Small intestine (tissue), 16 donors: ENCODE data around the gene GRHL3. TPM values are rescaled to one million over a fixed set of nuclear protein-coding genes. Genes with fewer than 3 reads are reported as not detected.
A peak's percentile ranks its signal among the peaks of the same experiment; 100 is the strongest.
"Not testable (repeated sequence)": the region's sequence is repeated elsewhere in the genome, so short reads cannot be mapped to it uniquely, and the experiment has no call there.

Experiments used
- DNase-seq, 2 donors: peaks; one replicate each; pipeline versions ENCODE4 v3.0.0 to v3.0.0-alpha.2; 2013
- FAIRE-seq: peaks from 2 replicates; lab custom pipeline; 2012; peaks lifted over from hg19 to GRCh38; lab: Jason Lieb, UNC
- H3K27ac ChIP-seq, 3 donors: one replicate each; pipeline ENCODE4 v1.5.1; 2013; ENCODE audit warnings: low read length in 2 of 3, mild to moderate bottlenecking in 2 of 3, control low read depth in 1 of 3, inconsistent platforms in 1 of 3, low read depth in 1 of 3, moderate library complexity in 1 of 3
- H3K27me3 ChIP-seq, 3 donors: one replicate each; pipeline ENCODE4 v1.6.1; 2013; ENCODE audit warnings: low read length in 3 of 3, inconsistent platforms in 1 of 3; ENCODE audit not compliant: control insufficient read depth in 3 of 3, insufficient read depth in 3 of 3
- H3K36me3 ChIP-seq, 3 donors: one replicate each; pipeline ENCODE4 v1.6.1; 2013; ENCODE audit warnings: low read length in 3 of 3, inconsistent platforms in 1 of 3, low read depth in 1 of 3, mild to moderate bottlenecking in 1 of 3, moderate library complexity in 1 of 3; ENCODE audit not compliant: control insufficient read depth in 3 of 3, insufficient read depth in 2 of 3
- H3K4me1 ChIP-seq, 3 donors: one replicate each; pipeline ENCODE4 v1.6.1; 2013; ENCODE audit warnings: low read length in 2 of 3, inconsistent platforms in 1 of 3, low read depth in 1 of 3, mild to moderate bottlenecking in 1 of 3, moderate library complexity in 1 of 3; ENCODE audit not compliant: control insufficient read depth in 3 of 3, insufficient read depth in 2 of 3
- H3K4me3 ChIP-seq, 3 donors: one replicate each; pipeline ENCODE4 v1.5.1; 2013; ENCODE audit warnings: low read length in 3 of 3, control low read depth in 1 of 3, inconsistent platforms in 1 of 3, low read depth in 1 of 3, mild to moderate bottlenecking in 1 of 3, moderate library complexity in 1 of 3
- H3K9me3 ChIP-seq, 2 donors: one replicate each; pipeline ENCODE4 v1.6.1; 2013; ENCODE audit warnings: low read depth in 1 of 2, low read length in 1 of 2; ENCODE audit not compliant: control insufficient read depth in 2 of 2, insufficient read depth in 1 of 2
- WGBS, 3 donors: extraction: QIAGEN DNeasy Blood & Tissue Kit; methylation state at CpG; one replicate each; pipeline ENCODE4 v1.1.7; 2013; 5-methylcytosine and 5-hydroxymethylcytosine counted together
- long read RNA-seq, 10 donors: transcript quantifications; one replicate each; lab custom pipeline, GENCODE V29; 2026
- polyA plus RNA-seq, 4 donors: library from polyadenylated mRNA; stranded (reverse) in 3 of 4; unstranded in 1 of 4; fragments of 200-250 nt in 3 of 4; fragments of 120-200 nt in 1 of 4; gene quantifications; one replicate each; pipeline versions ENCODE4 v1.2.1 to v1.2.3, GENCODE V29; 2013
- donor health status: healthy with polysubstance abuse.
- donor health status: control.
- donor health status: control.
- donor health status: Bipolar disorder and iron deficiency.
- donor health status: healthy.

GRHL3 gene
- polyA plus RNA-seq, result under 1 TPM in 3 of 4 donors, not detected in 1; 0.28 to 0.67 (median 0.31) TPM
- long read RNA-seq, donor 1, result 0 reads
- long read RNA-seq, donor 2, result 0 reads
- long read RNA-seq, donor 3, result 0 reads
- long read RNA-seq, donor 4, result 0 reads
- long read RNA-seq, donor 5, result 0 reads
- long read RNA-seq, donor 6, result 0 reads
- long read RNA-seq, donor 7, result 0 reads
- long read RNA-seq, donor 8, partial matches to known transcripts, result 0 of 1 reads
- long read RNA-seq, donor 8, other reads (novel, unspliced or antisense), result 0 of 1 reads
- long read RNA-seq, donor 9, result 0 reads
- long read RNA-seq, donor 10, result 0 reads

DNA sequence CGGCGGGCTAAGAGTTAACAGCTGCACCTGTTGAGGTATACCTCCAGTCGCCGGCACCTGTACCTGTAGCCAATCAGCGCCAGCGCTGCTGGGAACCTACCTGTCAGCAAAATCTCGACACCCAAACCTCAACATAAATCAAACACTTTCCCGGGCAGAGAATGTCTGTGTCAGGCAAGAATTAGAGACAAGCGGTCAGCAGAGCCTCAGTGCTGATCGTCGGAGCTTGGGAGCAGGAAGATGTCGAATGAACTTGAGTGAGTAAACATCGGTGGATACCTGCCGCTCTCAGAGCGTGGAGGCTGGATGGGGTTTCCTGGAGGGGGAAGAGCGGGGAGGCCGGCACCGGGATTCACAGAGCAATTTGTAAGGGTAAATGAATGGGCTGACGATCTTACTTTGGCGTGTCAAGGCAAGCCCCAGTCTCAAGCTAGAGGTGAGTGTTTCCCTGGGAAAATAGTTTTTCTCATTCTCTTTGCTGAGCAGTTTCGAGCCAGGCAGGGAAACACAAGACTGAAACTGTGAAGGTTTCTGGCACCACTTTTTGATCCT, at the start of gene GRHL3:
Gene GRHL3, plus strand, starts transcription at position 46 of the 552 bp plus-strand sequence. Its CDS starts 195 bp downstream, at position 241.
- peaks cover 3 to 11% (median 4%) of the 10 kb centered on the region in 3 donors for H3K4me1 ChIP-seq
- no peaks in the 10 kb centered on the region for H3K36me3 ChIP-seq
- no peak for FAIRE-seq
- WGBS, 3 donors, result 3 to 9% (median 5%) methylated on average over 21 of the region's 21 CpGs
- peaks cover 0 to 13% (median 2%) of the 10 kb centered on the region in 3 donors for H3K27me3 ChIP-seq
- peak within 1 kb of the TSS in 2 of 3 donors; percentile 28 to 37 for H3K4me3 ChIP-seq
- no peak within 1 kb of the TSS for H3K27ac ChIP-seq
- no peaks in the 10 kb centered on the region for H3K9me3 ChIP-seq
- peak; percentile 72 to 80 for DNase-seq

DNA sequence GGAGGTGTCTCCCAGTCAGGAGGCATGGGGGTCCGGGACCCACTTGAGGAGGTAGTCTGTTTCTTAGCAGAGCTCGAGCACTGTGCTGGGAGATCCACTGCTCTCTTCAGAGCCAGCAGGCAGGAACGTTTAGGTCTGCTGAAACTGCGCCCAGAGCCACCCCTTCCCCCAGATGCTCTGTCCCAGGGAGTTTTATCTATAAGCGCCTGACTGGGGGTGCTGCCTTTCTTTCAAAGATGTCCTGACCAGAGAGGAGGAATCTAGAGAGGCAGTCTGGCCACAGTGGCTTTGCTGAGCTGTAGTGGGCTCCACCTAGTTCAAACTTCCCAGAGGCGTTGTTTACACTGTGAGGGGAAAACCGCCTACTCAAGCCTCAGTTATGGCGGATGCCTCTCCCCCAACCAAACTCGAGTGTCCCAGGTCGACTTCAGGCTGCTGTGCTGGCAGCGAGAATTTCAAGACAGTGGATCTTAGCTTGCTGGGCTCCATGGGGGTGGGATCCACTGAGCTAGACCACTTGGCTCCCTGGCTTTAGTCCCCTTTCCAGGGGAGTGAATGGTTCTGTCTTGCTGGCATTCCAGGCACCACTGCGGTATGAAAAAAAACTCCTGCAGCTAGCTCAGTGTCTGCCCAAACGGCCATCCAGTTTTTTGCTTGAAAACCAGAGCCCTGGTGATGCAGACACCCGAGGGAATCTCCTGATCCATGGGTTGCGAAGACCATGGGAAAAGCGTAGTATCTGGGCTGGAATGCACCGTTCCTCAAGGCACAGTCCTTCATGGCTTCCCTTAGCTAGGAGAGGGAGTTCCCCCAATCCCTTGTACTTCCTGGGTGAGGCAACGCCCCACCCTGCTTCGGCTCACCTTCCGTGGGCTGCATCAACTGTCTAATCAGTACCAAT, 44.7 kb upstream of the GRHL3 start:
- not testable (repeated sequence) for H3K4me3 ChIP-seq, H3K27me3 ChIP-seq, H3K4me1 ChIP-seq, FAIRE-seq, H3K9me3 ChIP-seq, H3K36me3 ChIP-seq, H3K27ac ChIP-seq, DNase-seq
- WGBS, 3 donors, result 72 to 81% (median 74%) methylated on average over 20 of the region's 20 CpGs

DNA sequence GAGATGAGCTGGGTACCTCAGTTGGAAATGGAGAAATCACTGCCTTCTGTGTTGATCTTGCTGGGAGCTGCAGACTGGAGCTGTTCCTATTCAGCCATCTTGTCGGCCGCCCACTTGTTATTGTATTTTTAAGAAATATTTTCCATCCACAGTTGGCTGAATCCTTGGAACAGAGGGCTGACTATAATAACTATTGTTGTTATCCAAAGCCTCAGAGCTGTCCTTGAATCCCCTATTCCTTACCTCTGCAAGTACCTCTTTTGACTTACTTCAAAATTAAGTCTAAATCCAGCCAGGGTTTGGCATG, 44.1 kb upstream of the GRHL3 start:
- Histone ChIP-seq H3K4me1 (peaks cover 0 to 4% (median 2%) of the 10 kb centered on the region in 3 donors), H3K36me3 (no peaks in the 10 kb centered on the region), H3K27me3 (peaks cover 0 to 3% (median 0%) of the 10 kb centered on the region in 3 donors), H3K27ac (no peak overlapping the region), H3K9me3 (peaks cover 0 to 2% of the 10 kb centered on the region in 2 donors), H3K4me3 (no peak overlapping the region)
- no peak for FAIRE-seq
- no peak for DNase-seq
- 92 to 98% (median 93%) methylated on average over 2 of the region's 2 CpGs for WGBS, 3 donors

DNA sequence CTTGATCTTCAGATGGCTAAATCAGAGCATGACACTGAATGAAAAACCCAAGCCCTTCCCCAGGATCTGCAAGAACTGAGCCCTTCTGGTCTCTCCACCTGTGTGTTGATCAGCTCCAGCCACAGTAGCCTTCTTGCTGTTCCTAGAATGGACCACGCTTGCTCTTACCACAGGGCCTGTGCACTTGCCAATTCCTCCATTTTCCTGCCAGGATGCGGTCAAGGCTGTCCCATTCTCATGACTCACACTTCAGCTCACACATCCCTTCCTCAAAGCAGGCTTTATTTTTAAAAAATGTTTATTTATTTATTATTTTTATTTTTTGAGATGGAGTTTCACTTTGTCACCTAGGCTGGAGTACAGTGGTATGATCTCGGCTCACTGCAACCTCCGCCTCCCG, 43.6 kb upstream of the GRHL3 start:
- WGBS, 3 donors, result 89 to 94% (median 91%) methylated on average over 5 of the region's 5 CpGs
- Histone ChIP-seq H3K27me3 (peaks cover 0 to 3% (median 0%) of the 10 kb centered on the region in 3 donors), H3K36me3 (no peaks in the 10 kb centered on the region), H3K27ac (no peak overlapping the region), H3K9me3 (peaks cover 0 to 2% of the 10 kb centered on the region in 2 donors), H3K4me1 (peaks cover 0 to 4% (median 2%) of the 10 kb centered on the region in 3 donors), H3K4me3 (no peak overlapping the region)
- FAIRE-seq (no peak), DNase-seq (no peak)

DNA sequence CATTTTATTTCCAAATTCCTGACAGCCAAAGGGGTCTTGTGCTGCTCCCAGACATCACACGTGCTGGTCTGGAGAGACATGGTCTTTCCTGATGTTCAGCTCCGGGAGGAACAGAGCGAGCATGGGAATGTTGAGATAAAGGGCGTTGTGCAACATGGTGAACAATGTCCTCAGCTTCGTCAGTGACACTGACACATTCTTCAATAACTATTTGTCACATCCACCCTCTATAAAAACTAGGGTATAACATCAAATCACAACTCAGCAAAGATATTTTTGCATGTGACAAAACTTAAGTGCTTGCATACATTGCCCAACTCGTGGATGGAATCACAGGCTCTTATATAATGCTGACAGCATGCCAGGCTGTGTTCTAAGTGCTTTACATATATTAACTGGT, 42.4 kb upstream of the GRHL3 start:
- no peak overlapping the region for H3K27ac ChIP-seq
- H3K9me3 ChIP-seq, result peaks cover 0 to 2% of the 10 kb centered on the region in 2 donors
- H3K4me3 ChIP-seq, result no peak overlapping the region
- WGBS, 3 donors, result 23 to 50% (median 34%) methylated on average over 6 of the region's 6 CpGs
- FAIRE-seq (no peak), DNase-seq (peak; percentile 55 to 71)
- H3K27me3 ChIP-seq, result peaks cover 0 to 3% (median 0%) of the 10 kb centered on the region in 3 donors
- no peaks in the 10 kb centered on the region for H3K36me3 ChIP-seq
- peaks cover 0 to 4% (median 2%) of the 10 kb centered on the region in 3 donors for H3K4me1 ChIP-seq

DNA sequence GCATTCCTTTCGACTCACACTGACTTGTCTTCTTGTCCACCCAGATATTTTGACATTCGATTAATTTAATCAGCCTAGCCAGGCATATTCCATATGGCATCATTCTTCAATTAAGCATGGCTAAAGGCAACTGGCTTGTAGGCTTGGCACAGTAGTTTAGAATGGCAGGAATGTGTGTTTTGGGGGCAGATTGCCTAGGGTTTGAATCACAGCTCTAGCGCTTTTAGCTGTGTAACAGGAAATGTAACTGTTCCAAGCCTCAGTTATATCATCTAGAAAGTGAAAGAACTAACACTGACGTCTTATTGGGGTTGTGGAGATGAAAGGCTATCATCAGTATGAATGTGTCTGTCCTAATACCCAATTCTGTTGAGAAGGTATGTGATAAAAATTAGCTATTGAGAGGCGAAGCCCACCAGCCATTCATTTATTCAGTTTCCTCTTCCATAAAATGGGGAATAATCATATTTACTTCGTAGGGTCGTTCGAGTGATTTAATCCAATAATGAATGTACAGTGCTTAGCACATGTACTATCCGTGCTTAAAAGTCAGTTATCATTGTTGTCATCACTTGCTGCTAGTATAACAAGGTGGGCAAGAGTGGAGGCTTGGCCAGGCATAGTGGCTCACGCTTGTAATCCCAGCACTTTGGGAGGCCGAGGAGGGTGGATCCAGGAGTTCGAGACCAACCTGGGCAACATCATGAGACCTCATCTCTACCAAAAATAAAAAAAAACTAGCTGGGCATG, 41.6 kb upstream of the GRHL3 start:
- FAIRE-seq (no peak), DNase-seq (no peak)
- Histone ChIP-seq H3K4me3 (no peak overlapping the region), H3K9me3 (peaks cover 0 to 2% of the 10 kb centered on the region in 2 donors), H3K36me3 (no peaks in the 10 kb centered on the region), H3K4me1 (peaks cover 0 to 4% (median 2%) of the 10 kb centered on the region in 3 donors), H3K27me3 (peaks cover 0 to 3% (median 0%) of the 10 kb centered on the region in 3 donors), H3K27ac (no peak overlapping the region)
- 49 to 64% (median 51%) methylated on average over 12 of the region's 12 CpGs for WGBS, 3 donors

DNA sequence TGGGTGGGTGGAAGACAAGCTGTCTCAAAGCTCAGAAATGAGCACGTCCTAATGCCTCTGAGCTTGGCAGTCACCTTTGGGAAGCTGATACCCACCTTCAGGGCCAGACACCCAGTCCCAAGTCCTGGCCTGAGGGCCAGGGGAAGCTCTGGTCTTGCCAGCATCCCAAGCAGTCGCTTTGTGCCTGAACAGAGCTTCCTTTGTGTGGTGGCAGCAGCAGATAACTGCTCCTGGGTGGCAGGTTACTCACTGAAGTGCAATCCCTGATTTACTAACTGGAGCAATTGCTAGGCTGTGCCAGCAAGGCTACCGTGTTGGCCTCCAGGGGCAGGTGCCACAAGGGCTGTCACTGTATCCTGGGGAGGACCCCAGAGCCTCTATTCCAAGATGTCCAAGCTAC, 40.4 kb upstream of the GRHL3 start:
- no peak overlapping the region for H3K27ac ChIP-seq
- H3K36me3 ChIP-seq, result no peaks in the 10 kb centered on the region
- no peak for DNase-seq
- no peak overlapping the region for H3K4me3 ChIP-seq
- peaks cover 0 to 4% (median 2%) of the 10 kb centered on the region in 3 donors for H3K4me1 ChIP-seq
- WGBS, 3 donors, result 29 to 67% (median 52%) methylated on average over 3 of the region's 3 CpGs
- no peak for FAIRE-seq
- H3K27me3 ChIP-seq, result peaks cover 0 to 3% (median 0%) of the 10 kb centered on the region in 3 donors
- H3K9me3 ChIP-seq, result peaks cover 0 to 2% of the 10 kb centered on the region in 2 donors
